ENCODE results near the gene UIMC1.
"Not testable (repeated sequence)": the region's sequence is repeated elsewhere in the genome, so short reads cannot be mapped to it uniquely, and the experiment has no call there.

UIMC1 gene

DNA sequence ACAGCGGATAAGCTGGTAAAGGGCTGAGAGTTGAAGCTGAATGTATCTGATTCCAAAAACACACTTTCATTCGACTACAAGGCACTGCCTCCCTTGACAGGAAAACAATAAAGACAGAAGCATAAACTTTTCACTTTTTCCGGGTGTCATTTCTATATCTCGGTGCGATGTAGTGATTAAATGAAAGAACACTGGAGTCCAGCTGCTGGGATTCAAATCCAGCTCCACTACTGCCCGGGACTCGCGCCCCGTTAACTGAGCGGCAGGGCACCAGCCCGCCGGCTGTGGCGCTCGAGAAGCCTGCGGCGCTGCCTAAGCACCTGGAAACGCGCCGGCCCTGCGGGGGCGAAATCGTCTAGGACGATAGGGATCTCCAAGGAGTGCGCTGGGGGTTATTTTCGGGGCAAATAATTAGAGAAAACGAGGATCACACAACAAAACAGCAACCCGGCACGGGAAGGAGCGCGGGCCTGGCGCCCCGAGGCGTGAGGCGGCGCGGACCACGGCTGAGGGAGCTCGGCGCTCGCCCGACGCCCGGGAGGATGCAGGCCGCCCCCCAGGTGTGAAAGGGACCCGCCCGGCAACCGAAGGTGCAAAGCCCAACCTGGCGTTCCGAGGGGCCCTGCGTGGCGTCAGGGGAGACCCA is 837 bp downstream of the UIMC1 start:
- DNase-seq (ENCODE audit: low read depth) = peak; percentile 86

DNA sequence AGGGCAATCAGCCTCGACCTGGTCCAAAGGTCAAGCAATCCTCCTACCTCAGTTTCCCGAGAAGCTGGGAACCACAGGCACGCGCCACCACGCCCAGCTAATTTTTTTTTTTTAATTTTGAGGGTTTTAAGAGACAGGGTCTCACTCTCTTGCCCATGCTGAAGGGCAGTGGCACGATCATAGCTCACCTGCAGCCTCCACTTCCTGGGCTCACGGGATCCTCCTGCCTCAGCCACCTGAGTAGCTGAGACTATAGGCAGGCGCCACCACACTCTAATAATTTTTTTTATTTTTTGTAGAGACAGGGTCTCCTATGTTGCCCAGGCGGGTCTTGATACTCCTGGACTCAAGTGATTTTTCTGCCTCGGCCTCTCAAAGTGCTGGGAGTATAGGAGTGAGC is 1.6 kb downstream of the UIMC1 start:
- no peak for DNase-seq (ENCODE audit: low read depth)

- no peak for DNase-seq (ENCODE audit: low read depth)
Measured at GRCh38 chr5:177003649-177004048, 2.9 kb downstream of the UIMC1 start.

- DNase-seq (ENCODE audit: low read depth) = not testable (repeated sequence)
Measured at GRCh38 chr5:176999526-176999925, 7.1 kb downstream of the UIMC1 start.

DNA sequence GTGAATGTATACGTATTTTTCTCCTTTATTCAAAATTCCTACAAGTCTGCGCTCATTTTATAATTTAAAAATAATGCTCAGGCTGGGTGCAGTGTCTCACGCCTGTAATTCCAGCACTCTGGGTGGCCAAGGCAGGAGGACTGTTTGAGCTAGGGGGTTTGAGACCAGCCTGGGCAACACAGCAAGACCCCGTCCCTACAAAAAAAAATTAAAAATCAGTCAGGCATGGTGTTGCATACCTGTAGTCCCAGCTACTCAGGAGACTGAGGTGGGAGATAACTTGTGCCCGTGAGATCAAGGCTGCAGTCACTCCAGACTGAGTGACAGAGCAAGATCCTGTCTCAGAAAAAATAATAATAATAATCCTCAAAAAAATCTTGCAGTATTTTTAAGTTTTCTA is 7.8 kb downstream of the UIMC1 start:
- no peak for DNase-seq (ENCODE audit: low read depth)

DNA sequence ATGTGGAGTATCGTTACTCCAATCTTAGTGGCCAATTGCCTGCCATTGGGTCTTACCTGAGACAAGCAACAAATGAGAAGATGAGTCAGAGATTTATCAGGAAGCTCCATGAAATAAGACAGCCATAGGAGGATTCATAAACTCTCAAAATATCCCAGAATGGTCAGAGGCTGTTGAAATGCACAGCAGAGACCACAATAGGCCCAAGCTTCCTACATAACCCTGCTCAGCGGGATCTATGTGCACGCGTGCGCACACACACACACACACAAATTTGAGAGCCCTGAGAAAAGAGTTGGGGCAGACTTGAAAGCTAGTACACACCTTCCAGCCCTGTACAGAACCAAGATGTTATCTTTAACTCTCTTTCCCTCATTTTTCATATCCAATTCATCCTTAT is 9.8 kb downstream of the UIMC1 start:
- DNase-seq (ENCODE audit: low read depth) = no peak

- DNase-seq (ENCODE audit: low read depth) = peak; percentile 89
Measured at GRCh38 chr5:176995896-176996767, 10.4 kb downstream of the UIMC1 start.

DNA sequence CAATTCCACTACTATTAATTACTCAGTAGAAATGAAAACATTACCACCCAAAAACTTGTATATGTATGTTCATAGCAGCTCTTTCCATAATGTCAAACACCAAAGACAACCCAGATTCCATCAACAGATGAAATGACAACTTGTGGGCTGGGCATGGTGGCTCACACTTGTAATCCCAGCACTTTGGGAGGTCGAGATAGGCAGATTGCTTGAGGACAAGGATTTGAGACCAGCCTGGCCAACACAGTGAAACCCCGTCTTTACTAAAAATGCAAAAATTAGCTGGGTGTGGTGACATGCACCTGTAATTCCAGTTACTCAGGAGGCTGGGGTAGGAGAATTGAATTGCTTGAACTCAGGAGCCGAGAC is 11.5 kb downstream of the UIMC1 start:
- no peak for DNase-seq (ENCODE audit: low read depth)

DNA sequence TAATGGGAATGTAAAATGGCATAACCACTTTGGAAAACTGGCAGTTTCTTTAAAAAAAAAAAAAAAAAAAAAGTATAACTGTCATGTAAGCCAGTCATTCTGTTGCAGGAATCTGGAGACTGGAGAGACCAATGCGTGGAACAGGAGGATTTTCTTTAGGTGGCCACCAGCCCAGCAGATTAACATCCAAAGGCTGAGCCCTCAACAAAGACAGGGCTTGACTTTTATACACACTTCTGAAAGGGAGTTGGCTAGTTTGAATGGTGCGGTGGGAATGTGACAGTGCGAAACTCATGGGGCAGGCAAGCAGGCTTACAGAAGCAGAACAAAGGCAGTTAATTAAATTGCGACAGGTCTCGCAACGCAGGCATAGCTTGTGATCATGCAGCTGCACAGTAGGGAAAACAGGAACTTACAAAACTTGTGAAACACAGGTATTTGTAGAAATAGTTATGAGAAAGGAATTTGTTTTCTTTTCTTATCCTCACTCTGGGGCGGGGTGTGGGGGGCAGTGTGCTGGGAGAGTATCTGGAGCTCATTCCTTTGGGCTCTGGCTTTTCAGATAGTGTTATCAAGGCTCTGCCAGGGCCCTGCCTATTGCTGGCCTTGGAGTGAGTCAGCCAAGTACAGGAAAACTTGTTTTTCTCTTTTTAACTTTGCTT is 12.0 kb downstream of the UIMC1 start:
- DNase-seq (ENCODE audit: low read depth) = peak; percentile 90

DNA sequence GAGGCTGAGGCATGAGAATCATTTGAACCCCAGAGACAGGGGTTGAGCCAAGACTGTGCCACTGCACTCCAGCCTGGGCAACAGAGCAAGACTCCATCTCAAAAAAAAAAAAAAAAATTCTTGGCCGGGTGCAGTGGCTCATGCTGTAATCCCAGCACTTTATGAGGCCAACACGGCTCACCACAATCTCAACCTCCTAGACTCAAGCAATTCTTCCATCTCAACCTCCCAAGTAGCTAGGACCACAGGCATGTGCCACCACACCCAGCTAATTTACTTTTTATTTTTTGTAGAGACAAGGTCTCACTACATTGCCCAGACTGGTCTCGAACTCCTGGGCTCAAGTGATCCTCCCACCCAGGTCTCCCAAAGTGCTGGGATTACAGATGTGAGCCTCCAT is 13.5 kb downstream of the UIMC1 start:
- peak; percentile 52 for DNase-seq (ENCODE audit: low read depth)

- no peak for DNase-seq (ENCODE audit: low read depth)
Measured at GRCh38 chr5:176987583-176987982, 19.0 kb downstream of the UIMC1 start.

DNA sequence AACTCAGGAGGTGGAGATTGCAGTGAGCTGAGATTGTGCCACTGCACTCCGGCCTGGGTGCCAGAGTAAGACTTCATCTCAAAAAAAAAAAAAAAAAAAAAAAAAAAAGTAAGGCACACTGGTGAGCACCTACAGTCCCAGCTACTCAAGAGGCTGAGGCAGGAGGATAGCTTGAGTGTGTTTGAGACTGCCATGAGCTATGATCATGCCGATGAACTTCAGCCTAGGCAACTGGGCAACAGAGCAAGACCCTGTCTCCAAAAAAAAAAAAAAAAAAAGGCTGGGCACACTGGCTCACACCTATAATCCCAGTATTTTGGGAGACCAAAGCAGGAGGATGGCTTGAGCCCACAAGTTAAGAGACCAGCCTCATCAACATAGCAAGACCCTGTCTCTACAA is 20.3 kb downstream of the UIMC1 start:
- no peak for DNase-seq (ENCODE audit: low read depth)

DNA sequence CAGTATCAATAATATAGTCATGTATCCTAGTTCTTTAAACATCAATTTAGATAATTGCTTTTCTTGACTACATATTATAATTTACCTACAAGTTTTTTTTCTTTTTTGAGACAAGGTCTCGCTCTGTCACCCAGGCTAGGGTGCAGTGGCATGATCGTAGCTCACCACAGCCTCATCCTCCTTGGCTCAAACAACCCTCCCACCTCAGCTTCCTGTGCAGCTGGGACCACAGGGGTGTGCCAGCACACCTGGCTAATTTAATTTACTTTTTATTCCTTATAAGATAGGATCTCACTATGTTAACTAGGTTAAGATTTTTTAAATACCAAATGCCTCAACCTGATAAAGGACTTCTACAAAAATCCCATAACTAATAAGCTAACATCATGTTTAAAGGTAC is 21.1 kb downstream of the UIMC1 start:
- no peak for DNase-seq (ENCODE audit: low read depth)

GRCh38 chr5:176984176-176984575 is 22.4 kb downstream of the UIMC1 start:
- not testable (repeated sequence) for DNase-seq (ENCODE audit: low read depth)

GRCh38 chr5:176983593-176983992 is 23.0 kb downstream of the UIMC1 start:
- not testable (repeated sequence) for DNase-seq (ENCODE audit: low read depth)

DNA sequence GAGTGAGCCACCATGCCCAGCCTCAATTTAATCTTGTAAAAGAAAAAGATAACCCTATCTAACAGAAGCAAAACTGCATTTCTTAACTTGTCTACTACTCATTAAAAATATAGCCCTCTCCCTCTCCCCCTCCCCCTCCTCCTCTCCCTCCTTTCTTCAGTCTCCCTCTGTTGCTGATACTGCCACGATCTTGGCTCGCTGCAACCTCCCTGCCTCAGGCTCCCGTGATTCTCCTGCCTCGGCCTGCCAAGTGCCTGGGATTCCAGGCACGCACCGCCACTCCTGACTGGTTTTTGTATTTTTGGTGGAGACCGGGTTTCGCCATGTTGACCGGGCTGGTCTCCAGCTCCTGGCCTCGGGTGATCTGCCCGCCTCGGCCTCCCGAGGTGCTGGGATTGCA is 23.5 kb downstream of the UIMC1 start:
- not testable (repeated sequence) for DNase-seq (ENCODE audit: low read depth)

- DNase-seq (ENCODE audit: low read depth) = peak; percentile 54
Measured at GRCh38 chr5:176980818-176981217, 25.8 kb downstream of the UIMC1 start.

DNA sequence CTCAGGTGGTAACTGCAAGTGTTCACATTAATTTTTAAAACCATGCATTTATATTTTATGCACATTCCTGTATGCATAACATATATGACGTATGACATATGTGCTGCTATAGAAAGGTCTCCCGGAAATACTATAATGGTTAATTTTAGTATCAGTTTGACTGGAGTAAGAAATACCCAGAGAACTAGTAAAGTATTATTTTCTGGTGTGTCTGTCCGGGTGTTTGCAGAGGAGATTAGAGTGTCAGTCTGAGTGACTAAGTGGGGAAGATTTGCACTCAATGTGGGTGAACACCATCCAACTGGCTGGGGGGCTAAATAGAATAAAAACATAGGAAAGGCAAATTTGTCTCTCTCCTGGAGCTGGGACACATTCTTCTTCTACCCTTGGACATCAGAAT is 26.9 kb downstream of the UIMC1 start:
- DNase-seq (ENCODE audit: low read depth) = no peak

- no peak for DNase-seq (ENCODE audit: low read depth)
Measured at GRCh38 chr5:176965633-176966032, 40.9 kb downstream of the UIMC1 start.

DNA sequence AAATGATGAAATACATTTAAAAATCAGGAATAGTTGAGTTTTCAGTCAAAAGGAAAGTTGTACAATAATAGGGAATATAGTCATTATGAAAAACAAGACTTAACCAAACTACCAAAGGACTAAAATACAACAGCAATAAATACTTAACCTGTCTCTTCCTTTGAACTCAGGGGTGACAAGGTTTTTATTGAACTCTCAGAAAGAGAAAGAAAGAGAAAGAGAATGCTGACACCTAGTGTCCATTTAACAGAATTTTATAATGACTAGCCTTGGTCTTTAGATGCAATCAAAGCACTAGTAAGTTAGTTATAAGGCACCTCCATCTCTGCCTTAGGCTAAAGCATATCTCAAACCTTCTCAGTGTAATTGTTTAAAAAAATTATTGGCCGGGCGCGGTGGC is 47.5 kb downstream of the UIMC1 start:
- peak; percentile 17 for DNase-seq (ENCODE audit: low read depth)

DNA sequence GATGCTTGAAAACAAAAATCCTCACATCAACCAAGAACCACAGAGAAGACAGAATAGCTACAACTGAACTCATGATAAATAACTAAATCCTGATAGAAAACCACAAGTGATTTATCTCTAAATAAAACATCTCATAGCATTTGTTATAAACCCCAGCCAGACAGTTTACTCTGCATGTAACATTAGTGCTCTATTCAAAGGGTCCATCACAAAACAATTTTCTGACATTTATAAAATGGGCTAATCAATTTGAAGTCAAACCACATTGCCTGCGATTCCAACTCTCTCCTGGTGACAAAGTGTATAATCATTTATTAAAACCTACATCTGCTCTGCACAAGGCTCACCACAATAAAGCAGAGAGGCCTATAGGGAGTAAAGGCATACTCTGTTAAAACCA is 49.8 kb downstream of the UIMC1 start:
- DNase-seq (ENCODE audit: low read depth) = no peak

- DNase-seq (ENCODE audit: low read depth) = peak; percentile 27
Measured at GRCh38 chr5:176955895-176956294, 50.7 kb downstream of the UIMC1 start.

- no peak for DNase-seq (ENCODE audit: low read depth)
Measured at GRCh38 chr5:176954050-176954449, 52.5 kb downstream of the UIMC1 start.

Measured in iris pigment epithelial cell (primary cell).